Stimulated activated CD8-positive, alpha-beta memory T cell treated with anti-CD3 and anti-CD28 coated beads, Interleukin-12 subunit alpha, Interleukin-12 subunit beta, amount 100 ng/mL, for 24 hours (primary cell): ENCODE measurements around the gene PDZD2.
"Not testable (repeated sequence)": the region's sequence is repeated elsewhere in the genome, so short reads cannot be mapped to it uniquely, and the experiment has no call there.

Experiments used
- DNase-seq: peaks from one replicate; pipeline ENCODE4 v3.0.0-alpha.2; 2020; ENCODE audit errors: extremely low read depth

PDZD2 gene

DNA sequence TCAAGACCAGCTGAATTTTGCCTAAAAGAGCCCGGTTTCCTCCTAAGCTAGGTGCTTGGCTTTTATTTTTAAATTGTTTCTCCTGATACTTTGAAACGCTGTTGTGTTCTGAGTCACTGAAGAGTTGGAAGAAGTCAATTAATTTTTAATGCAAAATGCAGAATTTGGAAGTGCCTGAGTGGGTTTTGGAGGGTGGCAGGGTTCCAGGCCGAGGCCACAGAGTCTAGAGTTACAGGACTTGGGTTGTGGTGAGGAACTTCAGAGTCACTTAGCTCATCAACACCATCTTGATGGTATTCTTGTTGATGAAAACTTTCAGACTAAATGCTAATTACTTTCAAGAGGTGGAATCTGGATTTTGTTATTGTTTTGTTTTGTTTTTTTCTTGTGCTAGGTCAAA lies 130.6 kb downstream of the PDZD2 start:
- no peak for DNase-seq

GRCh38 chr5:31770132-31770720 lies 131.3 kb downstream of the PDZD2 start:
- DNase-seq: no peak

- no peak for DNase-seq
These were observed 132.1 kb downstream of the PDZD2 start for GRCh38 chr5:31770998-31771397.

- DNase-seq: no peak
These were observed 132.6 kb downstream of the PDZD2 start for GRCh38 chr5:31771500-31771899.

DNA sequence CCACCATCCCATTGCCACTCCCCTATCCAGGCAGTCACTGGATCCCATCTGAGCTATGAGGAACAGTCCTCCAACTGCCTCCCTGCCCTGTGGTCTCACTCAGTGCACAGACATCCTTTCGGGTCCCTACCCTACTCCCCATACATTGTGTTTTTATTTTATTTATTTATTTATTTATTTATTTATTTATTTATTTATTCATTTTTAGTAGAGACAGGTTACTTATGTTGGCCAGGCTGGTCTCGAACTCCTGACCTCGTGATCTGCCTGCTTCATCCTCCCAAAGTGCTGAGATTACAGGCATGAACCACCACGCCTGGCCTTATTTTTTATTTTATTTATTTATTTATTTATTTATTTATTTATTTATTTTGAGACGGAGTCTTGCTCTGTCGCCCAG lies 137.4 kb downstream of the PDZD2 start:
- not testable (repeated sequence) for DNase-seq

DNA sequence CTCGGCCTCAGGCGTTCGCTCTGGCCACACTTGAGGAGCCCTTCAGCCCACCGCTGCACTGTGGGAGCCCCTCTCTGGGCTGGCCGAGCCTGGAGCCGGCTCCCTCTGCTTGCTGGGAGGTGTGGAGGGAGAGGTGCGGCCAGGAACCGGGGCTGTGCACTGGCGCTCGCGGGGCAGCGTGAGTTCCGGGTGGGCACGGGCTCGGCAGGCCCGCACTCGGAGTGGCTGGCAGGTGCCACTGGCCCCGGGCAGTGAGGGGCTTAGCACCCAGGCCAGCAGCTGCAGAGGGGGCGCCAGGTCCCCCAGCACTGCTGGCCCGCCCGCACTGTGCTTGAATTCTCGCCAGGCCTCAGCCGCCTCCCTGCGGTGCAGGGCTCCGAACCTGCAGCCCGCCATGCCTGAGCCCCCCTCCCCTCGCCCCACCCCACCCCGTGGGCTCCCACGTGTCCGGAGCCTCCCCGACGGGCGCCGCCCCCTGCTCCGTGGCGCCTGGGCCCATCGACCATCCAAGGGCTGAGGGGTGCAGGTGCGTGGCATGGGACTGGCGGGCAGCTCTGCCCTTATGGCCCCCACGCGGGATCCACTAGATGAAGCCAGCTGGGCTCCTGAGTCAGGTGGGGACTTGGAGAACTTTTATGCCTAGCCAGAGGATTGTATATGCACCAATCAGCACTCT lies 138.2 kb downstream of the PDZD2 start:
- no peak for DNase-seq

GRCh38 chr5:31781772-31782171 lies 142.8 kb downstream of the PDZD2 start:
- DNase-seq: no peak

DNA sequence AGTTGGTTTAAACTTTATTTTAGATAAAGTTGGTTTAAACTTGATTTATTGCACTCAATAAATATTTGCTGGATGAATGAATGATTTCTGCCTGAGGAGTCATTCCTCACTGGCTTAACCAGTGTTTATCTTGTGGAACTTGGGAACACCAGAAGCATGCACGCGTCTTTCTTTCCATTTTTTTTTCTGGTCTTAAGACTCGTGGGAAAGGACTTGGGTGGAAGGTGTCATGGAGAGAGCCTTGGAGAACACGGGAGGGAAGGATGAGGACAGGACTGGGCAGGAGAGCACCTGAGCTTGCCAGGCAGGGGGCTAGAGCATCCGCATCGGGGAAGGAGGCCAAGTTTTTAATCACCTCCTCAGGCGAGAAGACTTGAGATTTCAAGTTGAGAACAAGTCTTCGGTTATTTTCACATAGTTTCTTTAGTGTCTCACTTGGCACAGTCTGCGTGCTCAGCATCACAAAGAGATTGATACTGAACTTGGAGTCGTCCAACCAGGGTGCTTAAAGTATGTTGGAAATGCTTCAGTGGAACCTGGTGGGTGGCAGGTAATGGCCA lies 144.2 kb downstream of the PDZD2 start:
- DNase-seq: no peak

DNA sequence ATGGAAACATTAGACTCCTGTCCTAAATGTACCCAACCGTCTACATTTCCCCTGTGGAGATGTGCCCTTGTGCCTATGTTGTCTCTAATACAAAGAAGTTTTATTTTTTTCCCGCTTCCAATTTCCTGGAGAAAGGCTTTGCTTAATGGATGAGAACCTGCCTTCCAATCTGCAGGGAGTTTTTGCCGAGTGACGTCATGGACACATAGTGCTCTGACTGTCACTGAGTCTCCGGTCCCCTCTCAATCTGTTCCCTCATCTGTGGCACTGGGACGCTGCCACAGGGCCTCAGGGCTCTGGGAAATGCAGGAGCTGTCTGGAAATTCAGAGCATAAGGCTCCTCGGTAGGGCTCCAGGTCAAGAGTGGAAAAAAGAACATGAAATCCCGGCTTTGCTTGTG lies 144.8 kb downstream of the PDZD2 start:
- no peak for DNase-seq

- DNase-seq: no peak
These were observed 147.2 kb downstream of the PDZD2 start for GRCh38 chr5:31786090-31786631.

- no peak for DNase-seq
These were observed 155.1 kb downstream of the PDZD2 start for GRCh38 chr5:31794009-31794408.

DNA sequence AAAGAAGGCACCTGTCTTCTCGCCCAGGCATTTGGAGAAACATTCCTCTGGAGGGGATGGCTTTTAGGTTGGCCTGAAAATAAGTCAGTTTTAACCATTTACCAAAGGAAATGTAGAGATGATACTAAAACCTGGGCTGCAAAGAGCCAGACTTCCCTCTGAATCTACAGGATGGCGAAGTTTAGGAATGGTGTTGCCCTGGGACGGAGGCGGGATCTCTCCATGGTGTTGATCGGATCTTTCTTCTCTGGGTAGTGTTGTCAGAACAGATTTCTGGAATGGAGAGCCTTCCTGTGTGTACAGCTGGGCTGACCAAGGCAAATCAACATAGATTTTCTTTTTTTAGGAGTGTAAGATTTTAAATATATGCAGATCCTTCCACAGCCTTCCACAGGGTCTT lies 159.2 kb downstream of the PDZD2 start:
- DNase-seq: no peak

GRCh38 chr5:31800351-31800750 lies 161.4 kb downstream of the PDZD2 start:
- no peak for DNase-seq

GRCh38 chr5:31805785-31806400 lies 167.0 kb downstream of the PDZD2 start:
- DNase-seq: no peak

GRCh38 chr5:31806561-31806960 lies 167.6 kb downstream of the PDZD2 start:
- DNase-seq: no peak

DNA sequence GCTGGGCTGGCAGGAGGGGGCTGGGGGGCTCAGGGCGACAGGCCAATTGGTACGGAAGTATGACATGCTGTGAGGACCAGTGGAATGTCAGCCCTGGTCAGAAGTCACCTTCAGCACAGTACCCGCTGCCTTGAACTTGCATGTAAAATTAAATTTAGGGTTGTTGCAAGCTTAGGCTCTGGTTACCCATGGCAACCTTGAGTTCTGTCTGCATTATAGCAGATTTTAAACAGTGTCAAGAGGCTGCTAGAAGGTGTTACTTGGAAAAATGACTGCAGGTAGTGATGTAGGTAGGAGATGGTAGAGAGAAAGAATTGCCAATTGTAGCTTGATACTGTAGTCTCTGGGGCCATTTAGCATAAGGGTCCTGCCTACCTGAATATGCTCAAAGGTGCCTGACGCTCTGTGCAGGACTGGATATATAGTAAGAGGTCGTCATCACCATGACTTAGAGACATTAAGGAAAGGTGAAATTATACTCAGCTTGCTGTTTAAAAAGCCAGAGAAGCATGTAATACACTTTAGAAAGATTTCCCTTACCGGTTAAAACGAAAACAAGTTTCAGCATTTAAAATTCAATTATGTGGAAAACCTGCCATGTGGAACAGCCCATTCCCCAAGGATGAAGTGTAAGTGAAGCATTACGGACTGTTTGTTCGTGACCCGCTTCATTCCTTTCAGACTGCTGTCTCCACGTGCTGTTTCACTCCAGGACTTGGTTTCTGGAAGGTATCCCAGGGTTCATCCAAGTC lies 169.0 kb downstream of the PDZD2 start:
- DNase-seq: no peak

DNA sequence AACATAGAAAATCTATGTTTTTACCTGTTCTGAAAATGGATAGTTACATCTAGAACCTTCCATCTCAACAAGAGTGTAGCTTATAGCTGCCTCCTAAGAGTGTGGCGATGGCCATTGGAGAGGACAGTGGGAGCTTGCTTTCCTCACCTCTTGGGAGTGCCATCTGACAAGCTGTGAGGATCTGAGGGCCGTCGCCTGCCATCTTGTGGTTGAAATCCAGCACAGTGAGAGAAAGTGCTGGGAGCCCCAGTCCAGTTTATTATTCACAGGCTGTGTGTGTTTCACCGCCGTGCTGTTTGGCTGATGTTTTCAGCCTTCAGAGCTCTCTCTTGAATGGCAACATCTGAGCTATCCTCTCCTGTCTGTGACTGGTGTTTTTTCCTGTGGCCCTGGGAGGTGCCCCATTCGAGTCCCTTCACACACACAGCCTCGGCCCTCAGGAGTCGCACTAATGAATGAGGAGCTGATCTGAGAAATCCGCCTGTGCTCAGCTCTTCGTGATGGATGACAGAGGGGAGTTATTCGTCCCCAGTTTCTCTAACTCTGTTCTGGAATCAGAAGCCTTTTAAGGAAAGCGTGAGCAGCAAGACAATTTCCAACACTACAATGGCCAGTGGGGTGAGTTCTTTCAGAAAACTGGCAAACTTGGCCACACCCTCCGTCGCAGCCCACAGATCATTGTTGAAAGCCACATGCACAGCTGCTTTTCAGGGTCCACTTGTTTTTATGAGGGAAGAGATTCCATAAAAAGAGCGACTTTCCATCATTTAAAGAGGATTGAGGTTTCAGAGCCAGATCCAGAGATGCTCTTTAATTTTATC lies 170.3 kb downstream of the PDZD2 start:
- no peak for DNase-seq

DNA sequence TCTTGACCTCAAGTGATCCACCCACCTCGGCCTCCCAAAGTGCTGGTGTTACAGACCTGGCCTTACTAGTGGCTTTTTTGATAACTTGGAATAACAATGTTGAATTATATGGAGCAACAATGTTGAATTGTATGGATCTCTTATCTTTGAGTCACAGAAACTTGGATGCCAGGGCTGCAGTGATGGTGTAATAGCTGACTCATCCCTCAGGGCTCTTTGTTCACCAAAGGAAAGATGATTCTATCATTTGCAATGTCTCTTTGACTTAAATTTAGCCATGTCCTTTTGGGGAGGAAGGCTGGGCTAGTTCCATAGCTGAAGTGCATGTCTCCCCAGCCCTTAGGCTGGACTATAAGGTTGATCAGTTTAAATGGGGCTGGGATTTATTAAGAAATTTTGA lies 172.3 kb downstream of the PDZD2 start:
- no peak for DNase-seq

DNA sequence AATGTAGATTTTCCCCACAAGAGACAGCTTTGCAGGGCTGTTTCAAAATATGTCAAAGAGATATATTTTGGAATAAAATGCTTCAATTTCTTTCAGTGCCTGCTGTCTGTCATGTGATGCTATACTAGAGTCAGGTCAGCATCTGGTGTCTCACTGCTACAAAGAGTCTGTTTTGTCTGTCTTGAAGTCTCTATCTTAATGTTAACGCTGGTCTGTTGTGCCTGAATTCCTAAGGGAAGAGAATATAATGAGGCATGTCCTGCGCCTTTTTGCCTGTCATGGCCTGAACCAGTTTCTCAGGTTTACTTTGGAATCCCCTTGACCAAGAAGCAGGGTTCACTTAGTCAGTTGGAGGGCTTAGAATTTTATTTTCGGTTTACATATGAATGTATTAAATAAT lies 176.4 kb downstream of the PDZD2 start:
- DNase-seq: no peak

- DNase-seq: no peak
These were observed 181.1 kb downstream of the PDZD2 start for GRCh38 chr5:31819926-31820516.

DNA sequence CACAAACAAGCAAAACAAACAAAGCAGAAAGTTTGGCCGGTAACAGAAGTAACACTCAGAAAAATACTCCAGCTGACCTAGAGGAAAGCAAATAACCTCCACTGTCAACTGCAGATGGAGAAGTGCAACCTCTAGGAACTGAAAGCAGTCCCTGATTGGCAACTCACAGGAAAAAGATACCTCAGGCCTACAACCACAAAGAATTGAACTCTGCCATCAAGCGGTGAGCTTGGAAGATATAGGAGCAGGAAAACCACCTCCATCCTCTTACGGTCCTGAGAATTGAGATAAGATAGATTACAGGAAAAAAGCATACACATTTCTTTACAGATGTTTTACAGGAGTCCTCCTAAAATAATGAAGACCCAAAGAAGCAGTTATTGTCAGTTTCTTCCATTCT lies 184.5 kb downstream of the PDZD2 start:
- no peak for DNase-seq
